GM18511 (cell line): ENCODE data around the gene AADAC.
"Not testable (repeated sequence)": the region's sequence is repeated elsewhere in the genome, so short reads cannot be mapped to it uniquely, and the experiment has no call there.

Source experiments
- ATAC-seq: cut with Tn5 transposase; IDR thresholded peaks from one replicate; pipeline ENCODE4 v1.9.1; 2021; ENCODE audit warnings: mild to moderate bottlenecking, moderate library complexity; ENCODE audit not compliant: unreplicated experiment

The AADAC gene

DNA sequence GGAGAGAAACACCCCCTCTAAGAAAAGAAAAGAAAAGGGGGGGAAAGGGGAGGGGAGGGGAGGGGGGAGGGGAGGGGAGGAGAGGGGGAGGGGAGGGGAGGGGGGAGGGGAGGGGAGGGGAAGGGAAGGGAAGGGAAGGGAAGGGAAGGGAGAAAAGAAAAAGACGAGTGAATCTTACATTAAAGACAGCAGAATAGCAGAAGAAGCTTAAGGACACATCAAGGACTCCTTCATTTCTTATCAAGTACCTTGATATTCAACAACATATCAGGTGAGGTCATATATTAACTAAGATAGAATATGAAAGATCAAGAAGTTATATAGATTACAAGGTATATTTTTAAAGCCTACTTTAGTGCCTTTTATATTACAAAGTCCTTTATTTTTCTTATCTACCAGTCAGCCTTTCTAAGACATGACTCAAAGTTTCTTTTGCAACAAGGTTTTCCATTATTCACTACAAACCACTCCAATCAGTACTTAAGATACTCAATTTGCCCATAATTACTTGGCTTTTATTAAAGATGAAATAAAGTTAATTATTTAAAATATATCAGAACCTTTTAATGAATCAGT is 17.7 kb upstream of the AADAC start:
- ATAC-seq, result no peak

DNA sequence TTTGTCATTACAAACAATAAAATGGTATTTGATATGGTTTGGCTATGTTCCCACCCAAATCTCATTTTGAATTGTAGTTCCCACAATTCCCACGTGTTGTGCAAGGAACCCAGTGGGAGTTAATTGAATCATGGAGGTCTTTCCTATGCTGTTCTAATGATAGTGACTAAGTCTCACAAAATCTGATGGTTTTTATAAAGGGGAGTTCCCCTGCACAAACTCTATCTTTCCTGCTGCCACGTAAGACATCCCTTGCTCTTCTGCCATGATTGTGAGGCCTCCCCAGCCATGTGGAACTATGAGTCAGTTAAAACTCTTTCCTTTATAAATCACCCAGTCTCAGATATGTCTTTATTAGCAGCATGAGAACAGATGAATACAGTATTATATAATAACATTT is 15.4 kb upstream of the AADAC start:
- no peak for ATAC-seq

DNA sequence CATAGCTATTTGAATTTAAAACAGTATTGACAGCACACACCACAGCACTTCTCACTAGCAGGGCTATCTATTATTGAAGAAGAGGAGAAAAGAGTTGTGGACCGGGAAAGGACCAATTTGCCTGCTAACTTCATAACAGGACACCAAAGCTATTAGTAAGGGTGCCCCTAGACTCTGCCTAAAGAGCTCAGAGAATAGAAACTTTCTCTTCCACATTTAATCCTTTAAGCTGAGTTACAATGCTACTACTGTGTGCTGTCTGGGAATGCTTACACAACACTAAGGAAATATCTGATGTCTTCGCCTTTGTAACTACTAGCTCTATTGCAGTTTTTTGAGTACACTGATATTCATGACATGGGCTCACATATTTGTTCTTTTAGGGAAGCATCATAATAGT is 13.5 kb upstream of the AADAC start:
- no peak for ATAC-seq

DNA sequence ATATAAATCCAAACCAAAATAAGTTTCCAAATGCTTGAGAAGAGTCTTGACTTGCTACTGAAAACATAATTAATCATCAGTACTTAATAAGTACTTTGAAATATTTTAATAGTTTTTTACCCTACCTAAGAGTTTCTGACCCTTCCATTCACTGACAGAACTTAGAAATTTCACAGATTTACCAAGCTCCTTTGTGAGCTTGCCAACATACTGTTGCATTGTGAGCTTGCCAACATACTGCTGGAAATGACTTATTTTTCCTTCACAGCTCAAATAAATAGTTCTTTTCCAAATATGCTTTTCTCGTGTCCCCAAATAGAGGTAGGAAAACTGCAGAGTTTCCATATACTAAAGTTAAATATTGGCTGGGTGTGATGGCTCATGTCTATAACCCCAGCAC is 9.6 kb upstream of the AADAC start:
- no peak for ATAC-seq

DNA sequence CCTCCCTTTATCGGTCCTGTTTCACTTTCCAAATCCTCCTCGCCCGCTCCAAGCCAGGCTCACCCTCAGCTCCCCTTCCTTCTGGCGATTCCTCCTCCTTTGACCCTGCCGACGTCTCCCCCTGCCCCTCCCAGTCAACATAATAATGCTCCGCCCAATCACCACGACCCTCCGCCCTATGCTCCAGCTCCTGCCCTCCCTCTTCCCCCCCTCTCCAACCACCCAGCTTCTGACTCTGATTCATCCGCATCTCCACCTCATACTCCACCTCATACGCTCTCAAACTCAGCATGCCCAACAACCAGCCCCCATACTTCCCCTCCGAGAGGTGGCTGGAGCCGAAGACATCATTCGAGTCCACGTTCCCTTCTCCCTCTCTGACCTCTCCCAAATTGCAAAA is 7.1 kb upstream of the AADAC start:
- ATAC-seq, result no peak

DNA sequence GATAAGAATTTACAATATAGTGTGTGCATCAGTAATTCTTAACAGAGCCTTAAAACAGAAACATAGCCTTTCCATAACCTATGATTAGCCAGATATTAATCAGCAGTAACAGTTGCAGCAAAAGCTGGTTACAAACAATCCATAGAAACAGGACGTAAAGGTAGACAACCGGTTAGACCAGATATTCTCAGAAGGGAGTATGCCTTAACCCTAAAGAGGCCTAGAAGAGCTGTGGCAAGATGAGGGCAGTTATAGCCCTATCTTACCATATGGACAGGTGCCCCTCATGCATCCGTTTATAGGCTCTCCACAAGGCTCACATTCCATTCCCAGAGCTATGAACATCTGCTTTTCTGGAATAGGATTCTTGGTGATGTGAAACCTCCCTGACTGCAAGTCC is 5.0 kb upstream of the AADAC start:
- not testable (repeated sequence) for ATAC-seq

DNA sequence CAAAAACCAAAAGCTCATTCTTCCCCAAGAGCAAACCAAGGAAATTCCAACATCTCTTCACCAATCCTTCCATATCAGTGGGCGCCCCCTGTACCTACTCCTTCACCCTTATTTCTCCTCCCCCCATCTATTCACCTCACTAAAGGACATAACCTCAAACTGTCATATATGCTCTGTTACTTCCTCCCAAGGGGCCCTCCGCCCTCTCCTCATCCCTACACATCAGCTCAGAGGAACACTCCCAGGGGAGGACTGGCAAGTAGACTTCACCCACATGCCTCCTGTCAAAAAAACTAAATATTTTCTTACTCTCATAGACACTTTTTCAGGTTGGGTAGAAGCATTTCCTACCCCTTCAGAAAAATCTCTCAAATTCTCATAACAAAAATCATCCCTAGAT is 2.4 kb upstream of the AADAC start:
- no peak for ATAC-seq

DNA sequence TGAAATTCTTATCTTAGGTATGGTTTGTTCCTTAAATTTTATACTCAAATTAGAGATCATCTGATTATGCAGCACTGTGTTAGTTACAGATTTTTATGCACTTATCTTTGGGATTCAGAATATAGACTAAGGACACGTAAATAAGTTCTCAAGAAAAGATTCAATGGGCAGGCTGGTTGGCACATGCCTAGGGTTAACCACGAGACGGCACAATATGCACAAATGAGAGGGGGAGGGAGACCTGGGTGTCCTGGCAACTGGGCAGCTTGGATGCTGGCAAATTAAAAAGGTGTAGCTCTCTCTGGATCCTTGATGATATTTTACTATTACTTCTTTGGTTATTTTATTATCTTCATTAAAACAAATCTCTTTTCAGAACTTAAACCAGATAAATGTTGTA is 672 bp downstream of the AADAC start:
- ATAC-seq, result no peak

DNA sequence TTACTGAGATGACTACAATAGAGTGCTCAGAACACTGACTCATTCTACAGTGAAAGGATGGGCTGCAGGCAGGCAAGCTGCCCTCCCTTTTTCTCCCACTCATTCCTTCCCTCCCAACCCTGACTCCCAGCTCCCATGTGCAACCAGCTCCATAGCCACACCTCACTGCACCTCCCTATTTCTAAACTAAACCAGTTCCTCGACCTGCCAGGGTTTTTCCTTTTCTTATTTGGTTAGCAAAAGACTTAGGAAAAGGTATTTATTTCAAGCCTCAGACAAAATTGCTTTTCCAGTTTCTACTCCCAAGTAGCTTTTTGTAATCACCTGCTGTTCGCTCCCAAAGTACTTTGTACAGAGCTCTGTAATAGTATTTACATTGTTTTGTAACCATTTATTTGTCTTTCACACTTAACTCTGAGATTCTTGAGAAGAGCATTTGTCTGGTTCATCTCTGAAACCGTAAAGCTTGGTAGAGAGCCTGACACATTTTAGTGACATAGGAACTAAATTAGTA is 2.2 kb downstream of the AADAC start:
- ATAC-seq, result no peak

DNA sequence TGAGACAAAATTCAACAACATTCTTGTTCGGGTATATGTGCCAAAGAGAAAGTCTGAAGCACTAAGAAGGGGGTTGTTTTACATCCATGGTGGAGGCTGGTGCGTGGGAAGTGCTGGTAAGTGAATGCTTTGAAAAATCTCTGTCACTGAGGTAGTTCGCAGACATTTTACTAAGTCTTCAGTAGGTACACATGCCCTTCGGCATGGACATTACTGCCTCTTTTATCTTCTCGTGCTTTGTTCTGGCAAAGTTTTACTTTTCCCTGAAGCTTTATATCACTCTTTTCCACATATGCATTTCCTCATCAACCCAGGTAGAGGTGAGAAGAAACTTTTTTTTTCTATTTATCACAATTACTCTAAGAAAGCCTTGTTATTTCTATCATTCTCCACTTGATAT is 3.6 kb downstream of the AADAC start:
- no peak for ATAC-seq

DNA sequence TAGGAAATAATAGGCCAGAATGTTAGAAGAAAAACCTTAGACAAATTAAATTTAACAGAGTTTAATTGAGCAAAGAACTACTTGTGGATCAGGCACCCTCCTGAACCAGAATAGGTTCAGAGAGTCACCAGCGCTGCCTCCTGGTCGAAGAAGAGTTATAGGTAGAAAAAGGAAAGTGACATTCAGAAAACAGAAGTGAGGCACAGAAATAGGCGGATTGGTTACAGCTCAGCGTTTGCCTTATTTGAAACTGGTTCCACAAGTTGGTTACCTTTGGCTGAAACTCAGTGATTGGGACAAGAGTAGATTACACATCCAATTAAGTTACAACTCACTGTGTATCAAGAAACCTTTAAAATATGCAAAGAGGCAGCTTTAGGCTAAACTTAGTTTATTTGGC is 4.4 kb downstream of the AADAC start:
- no peak for ATAC-seq

DNA sequence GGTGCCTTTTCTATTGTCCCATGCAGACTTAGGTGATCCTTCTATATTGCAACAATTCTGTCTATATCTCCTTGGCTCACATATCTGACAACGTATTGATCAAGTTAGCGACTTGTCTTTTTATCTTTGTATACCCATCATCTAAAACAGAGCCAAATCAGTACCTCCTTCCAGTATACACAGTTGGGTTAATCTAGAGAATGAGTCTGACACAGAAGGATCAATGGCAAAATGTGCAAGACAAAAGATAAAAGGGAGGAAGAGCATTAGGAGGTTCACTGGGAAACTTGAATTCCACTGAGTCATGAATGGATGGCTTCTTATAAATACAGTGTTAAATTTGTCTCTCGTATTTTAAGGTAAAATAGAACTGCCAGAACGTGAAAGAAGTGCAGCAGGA is 6.0 kb downstream of the AADAC start:
- ATAC-seq, result no peak

DNA sequence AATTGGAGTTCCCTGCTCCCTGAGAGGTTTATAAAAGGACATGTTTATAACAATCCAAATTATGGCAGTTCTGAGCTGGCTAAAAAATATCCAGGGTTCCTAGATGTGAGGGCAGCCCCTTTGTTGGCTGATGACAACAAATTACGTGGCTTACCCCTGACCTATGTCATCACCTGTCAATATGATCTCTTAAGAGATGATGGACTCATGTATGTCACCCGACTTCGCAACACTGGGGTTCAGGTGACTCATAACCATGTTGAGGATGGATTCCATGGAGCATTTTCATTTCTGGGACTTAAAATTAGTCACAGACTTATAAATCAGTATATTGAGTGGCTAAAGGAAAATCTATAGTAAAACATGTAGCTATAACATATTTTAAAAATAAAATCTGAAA is 13.9 kb downstream of the AADAC start:
- no peak for ATAC-seq

DNA sequence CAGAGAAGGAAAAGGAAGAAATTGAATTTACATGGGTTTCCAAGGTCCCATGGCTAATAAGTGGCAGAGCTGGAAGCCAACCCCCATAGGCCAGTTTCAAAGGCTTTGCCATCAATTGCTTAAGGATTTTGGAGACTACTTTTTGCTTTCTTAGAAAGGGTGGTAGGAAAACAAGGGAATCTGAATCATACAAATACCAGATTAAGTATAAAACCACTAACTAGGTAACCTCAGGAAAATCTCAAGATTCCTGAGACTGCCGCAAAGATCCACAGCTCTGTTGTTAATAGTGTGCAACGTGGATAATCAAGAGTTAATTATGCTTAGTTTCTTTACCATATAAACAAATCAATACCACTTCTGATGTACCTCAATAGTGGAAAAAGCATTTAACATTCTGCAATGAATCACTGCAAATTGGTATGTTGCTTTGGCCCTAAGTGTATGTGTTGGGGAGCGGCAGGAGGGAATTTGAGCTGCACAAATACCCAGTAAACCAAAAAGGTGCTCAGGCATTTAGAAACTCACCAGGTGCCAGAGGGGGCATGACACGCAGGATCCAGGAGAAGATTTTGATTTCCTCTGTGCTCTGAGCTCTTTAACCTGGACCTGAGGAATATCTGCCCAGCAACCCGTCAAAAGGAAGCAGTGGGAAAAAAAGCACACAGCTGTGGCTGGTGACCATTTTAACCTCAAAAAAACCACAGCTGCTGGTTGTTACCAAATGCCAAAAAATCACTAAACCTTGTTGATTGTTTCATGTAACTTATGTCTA is 22.0 kb downstream of the AADAC start:
- no peak for ATAC-seq

DNA sequence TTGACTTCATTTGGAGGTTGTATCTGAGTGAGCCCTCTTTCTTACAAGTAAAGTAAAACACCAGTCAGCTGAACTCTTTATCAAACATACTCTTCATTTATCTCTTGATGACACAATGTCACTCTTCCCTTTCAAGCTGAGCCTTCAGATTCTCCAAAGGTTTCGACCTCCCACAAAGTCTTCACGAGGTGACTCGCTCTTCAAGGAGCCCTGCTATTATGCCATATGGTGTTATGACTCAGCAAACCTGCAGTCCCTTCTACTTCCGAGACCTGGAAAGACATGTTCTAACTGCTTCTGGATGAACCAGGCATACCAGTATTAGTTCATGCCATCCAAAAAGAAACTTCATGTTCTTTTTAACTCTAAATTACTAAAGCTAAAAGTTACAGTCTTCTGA is 23.1 kb downstream of the AADAC start:
- ATAC-seq, result no peak

DNA sequence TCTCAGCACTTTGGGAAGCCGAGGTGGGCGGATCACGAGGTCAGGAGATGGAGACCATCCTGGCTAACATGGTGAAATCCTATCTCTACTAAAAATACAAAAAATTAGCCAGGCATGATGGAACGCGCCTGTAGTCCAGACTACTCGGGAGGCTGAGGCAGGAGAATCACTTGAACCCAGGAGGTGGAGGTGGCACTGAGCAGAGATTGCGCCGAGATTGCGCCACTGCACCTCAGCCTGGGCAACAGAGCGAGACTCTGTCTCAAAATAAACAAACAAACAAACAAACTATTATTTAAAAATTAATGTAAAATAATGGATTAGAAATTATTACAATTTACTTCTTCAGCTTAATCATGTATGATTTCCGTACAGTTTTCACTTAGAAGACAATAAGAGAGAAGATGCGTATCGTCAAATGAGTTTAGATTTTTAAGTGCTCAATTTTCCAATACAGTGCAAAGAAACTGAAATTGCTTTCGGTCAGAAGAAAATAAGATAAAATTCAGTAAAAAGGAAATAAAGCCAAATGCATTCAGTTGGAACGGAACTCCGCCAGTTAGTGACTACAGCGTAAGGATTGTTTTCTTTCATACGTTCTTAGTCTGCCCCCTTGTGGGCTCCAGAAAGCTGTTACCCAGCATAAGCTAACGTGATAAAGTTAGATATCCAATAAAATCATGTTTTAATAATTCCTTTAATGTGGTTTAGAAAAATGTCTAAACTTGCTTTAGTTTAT is 24.8 kb downstream of the AADAC start:
- peak; percentile 85 for ATAC-seq

DNA sequence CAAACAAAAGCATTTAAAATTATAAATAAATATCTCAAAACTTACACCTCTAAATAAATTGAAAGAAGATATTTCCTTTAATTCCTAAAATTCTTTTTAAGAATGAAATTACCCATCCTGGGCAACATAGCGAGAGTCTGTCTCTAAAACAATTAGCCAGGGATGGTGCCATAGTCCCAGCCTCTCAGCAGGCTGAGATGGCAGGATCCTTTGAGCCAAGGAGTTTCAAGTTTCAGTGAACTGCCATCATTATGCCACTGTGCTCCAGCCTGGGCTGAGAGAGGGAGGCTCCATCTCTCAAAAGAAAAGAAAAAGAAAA is 25.4 kb downstream of the AADAC start:
- no peak for ATAC-seq

DNA sequence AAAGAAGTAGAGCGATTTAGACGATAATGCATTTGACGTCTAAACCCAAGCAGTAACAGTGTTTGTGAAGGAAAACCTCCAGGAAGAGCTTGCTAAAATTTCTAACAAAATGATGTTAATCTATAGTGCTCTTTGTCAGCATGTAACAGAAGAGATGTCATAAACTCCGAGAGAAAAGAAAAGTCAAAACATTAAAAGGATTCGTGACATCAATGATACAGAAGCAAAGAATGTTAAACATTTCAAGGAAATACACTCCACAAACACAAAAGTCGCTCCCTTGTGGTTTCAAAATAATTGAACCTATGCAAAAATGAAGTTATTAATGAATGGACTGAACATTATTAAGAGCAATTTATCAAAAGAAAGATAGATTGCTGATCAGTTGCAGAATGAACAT is 27.9 kb downstream of the AADAC start:
- no peak for ATAC-seq

DNA sequence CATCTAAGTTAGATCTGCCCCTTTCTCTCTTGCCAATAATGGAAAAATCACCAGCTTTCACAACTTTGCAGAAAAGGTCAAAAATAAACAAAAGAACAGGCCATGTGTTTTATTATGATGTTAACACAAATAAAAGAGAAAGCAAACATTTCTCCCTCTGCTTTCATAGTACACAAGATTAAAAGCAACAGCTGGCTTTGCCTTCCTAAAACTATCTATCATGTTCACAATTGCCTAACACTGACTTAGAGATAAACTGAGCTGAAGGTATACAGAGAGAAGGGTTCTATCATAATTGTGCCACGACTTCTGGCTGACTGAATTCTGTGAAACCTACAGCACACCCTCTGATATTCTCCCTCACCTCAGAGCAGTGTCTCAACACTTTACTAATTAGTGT is 29.4 kb downstream of the AADAC start:
- no peak for ATAC-seq

DNA sequence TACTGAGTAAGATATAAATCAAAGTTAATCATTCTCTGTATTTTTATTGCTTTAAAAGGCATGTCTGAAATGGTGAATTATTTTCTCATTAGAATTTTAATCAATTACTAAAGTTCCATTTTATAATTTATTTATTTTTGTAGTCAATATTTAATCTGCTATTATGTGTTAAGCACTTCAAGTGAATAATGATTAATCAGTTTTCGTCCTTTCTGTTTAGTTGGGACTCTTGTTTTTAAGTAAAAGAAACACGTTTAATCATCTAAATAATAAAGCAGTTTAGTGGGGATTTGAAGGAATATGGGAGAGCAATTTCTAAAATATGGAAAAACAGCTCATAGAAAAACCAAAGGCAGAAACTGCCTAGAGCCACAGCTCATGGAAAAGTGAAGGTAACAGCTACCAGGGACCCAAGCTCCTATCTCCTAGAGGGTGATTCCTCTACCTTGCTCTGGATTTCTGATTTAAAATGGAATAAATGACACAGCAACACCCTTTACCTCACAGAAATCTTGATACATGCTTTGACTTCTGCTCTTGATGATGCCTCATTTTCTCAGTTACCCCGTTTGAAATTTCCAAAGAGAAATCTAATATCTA is 31.5 kb downstream of the AADAC start:
- no peak for ATAC-seq

DNA sequence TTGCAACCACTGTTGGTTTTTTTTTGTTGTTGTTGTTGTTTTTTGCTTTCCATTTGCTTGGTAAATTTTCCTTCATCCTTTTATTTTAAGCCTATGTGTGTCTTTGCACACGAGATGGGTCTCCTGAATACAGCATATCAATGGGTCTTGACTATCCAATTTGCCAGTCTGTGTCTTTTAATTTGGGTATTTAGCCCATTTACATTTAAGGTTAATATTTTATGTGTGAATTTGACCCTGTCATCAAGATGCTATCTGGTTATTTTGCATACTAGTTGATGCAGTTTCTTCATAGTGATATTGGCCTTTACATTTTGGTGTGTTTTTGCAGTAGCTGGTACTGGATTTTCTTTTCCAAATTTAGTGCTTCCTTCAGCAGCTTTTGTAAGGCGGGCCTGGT is 36.1 kb downstream of the AADAC start:
- ATAC-seq, result not testable (repeated sequence)
